ENCODE measurements around the gene GTSE1. TPM values are rescaled to one million over a fixed set of nuclear protein-coding genes. Genes with fewer than 3 reads are reported as not detected.

Gene GTSE1
- total RNA-seq, 1 experiment from 2014 or later, result 55.1 TPM

DNA sequence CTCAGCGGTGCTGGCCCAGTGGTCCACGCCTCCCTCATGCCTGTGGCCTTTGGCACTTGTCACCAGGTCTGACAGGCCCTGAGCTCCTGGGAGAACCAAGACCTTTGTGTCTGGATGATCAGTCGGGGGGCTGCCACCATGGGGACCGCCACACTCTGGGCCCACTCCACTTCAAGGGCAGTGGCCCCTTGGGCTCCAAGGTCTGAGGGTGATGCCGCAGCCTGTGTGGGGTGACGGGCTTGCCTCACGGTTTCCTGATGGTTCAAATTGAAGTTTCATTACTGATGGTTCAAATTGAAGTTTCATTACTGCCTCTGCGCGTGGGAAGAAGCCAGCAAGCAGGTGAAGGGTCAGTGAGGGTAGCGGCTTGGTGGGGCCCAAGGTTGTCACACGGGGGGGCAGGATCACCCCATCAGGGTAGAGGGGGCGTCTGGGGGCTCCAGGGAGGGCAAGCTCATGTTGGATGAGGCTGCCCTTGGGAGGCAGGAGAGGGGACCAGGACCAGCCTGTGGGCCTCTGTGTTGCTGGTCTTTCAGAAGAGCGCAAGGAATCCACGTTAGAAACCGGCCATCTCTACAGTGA, 66.4 kb downstream of the GTSE1 start:
- H3K4me3 Mint-ChIP-seq (ENCODE audit: unreplicated experiment), result no peak overlapping the region
- no peak overlapping the region for H3K27ac Mint-ChIP-seq (ENCODE audit: unreplicated experiment)
- DNase-seq, result no peak
- TF ChIP-seq CTCF (IDR thresholded peaks at IDR 0.05; ENCODE audit: insufficient read depth in 1 of 2, low read depth in 1 of 2, low read length in 1 of 2, severe bottlenecking in 1 of 2, unreplicated experiment in 1 of 2), result no peak
- CTCF ChIA-PET, result no interaction called here
- BruUV-seq (replicated peaks), result no TSS peak
- H3K4me1 ChIP-seq, result no peaks in the 10 kb centered on the region
- no peak overlapping the region for H3K4me3 ChIP-seq (ENCODE audit: low read depth, low read length)
- no peaks in the 10 kb centered on the region for H3K36me3 ChIP-seq (ENCODE audit: control insufficient read depth, insufficient read depth, low read length)
- no peaks in the 10 kb centered on the region for H3K4me1 Mint-ChIP-seq (ENCODE audit: low read depth, unreplicated experiment)
- intact Hi-C loops (cut with micrococcal nuclease; ENCODE audit: unreplicated experiment), result no loop called here
- H3K9me3 ChIP-seq, result no peaks in the 10 kb centered on the region
- H3K27me3 Mint-ChIP-seq (ENCODE audit: insufficient read depth, unreplicated experiment), result no peaks in the 10 kb centered on the region
- no peaks in the 10 kb centered on the region for H3K27me3 ChIP-seq (replicated peaks; ENCODE audit: control insufficient read depth, insufficient read depth, low read length)
- POLR2A ChIA-PET, result interaction anchor here (0.6 kb wide), 1 partner anchor 30 kb away, joined by 3 read pairs; no protein-coding TSS in a partner anchor
- peaks cover 58% of the 10 kb centered on the region for H3K36me3 Mint-ChIP-seq (ENCODE audit: insufficient read depth, unreplicated experiment)
- no peaks in the 10 kb centered on the region for H3K9me3 Mint-ChIP-seq (ENCODE audit: unreplicated experiment)

DNA sequence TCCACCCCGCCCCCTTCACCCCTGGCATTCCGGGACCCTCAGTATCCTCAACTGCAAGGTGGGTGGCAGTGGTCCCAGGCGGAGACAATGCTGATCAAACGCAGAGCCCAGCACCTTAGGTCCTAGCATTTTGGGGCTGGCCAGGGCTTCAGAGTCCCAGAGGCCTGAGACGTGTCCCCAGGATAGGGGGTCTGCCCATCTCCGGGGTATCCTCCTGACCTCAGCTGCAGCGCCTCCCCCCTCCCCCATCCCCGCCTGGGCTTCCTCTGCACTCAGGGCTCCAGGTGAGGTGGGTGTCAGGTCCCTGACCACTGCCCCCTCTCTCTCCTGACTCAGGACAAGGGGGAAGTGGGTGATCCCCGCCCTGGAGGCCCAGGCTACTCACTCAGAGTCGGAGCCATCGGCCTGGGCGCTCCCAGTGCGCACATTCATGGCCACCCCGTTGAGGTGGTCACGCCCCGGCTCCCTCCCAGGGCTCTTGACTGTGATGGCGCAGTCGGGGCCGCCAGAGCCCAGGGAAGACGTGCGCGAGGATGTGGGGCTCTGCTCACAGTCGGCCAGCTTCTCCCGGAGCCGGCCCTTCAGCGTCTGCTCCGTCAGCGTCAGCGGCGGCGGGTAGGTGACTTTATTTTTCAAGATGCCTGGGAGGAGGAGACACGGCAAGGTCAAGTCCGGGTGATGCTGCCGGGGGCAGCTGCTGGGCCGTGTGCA, 67.1 kb downstream of the GTSE1 start:
- DNase-seq, result no peak
- H3K27me3 Mint-ChIP-seq (ENCODE audit: insufficient read depth, unreplicated experiment), result no peaks in the 10 kb centered on the region
- no peaks in the 10 kb centered on the region for H3K36me3 ChIP-seq (ENCODE audit: control insufficient read depth, insufficient read depth, low read length)
- no peaks in the 10 kb centered on the region for H3K9me3 Mint-ChIP-seq (ENCODE audit: unreplicated experiment)
- H3K4me3 ChIP-seq (ENCODE audit: low read depth, low read length), result no peak overlapping the region
- no peaks in the 10 kb centered on the region for H3K4me1 ChIP-seq
- H3K4me1 Mint-ChIP-seq (ENCODE audit: low read depth, unreplicated experiment), result no peaks in the 10 kb centered on the region
- peaks cover 55% of the 10 kb centered on the region for H3K36me3 Mint-ChIP-seq (ENCODE audit: insufficient read depth, unreplicated experiment)
- BruUV-seq (replicated peaks), result no TSS peak
- ChIA-PET POLR2A (no interaction called here), CTCF (no interaction called here)
- no peaks in the 10 kb centered on the region for H3K9me3 ChIP-seq
- no peak for TF ChIP-seq CTCF (IDR thresholded peaks at IDR 0.05; ENCODE audit: insufficient read depth in 1 of 2, low read depth in 1 of 2, low read length in 1 of 2, severe bottlenecking in 1 of 2, unreplicated experiment in 1 of 2)
- intact Hi-C loops (cut with micrococcal nuclease; ENCODE audit: unreplicated experiment), result no loop called here
- no peak overlapping the region for H3K4me3 Mint-ChIP-seq (ENCODE audit: unreplicated experiment)
- H3K27ac Mint-ChIP-seq (ENCODE audit: unreplicated experiment), result no peak overlapping the region
- no peaks in the 10 kb centered on the region for H3K27me3 ChIP-seq (replicated peaks; ENCODE audit: control insufficient read depth, insufficient read depth, low read length)

- H3K36me3 Mint-ChIP-seq (ENCODE audit: insufficient read depth, unreplicated experiment), result peaks cover 58% of the 10 kb centered on the region
- H3K9me3 Mint-ChIP-seq (ENCODE audit: unreplicated experiment), result no peaks in the 10 kb centered on the region
- intact Hi-C loops (cut with micrococcal nuclease; ENCODE audit: unreplicated experiment), result no loop called here
- no peaks in the 10 kb centered on the region for H3K27me3 Mint-ChIP-seq (ENCODE audit: insufficient read depth, unreplicated experiment)
- no peak for DNase-seq
- H3K4me3 ChIP-seq (ENCODE audit: low read depth, low read length), result no peak overlapping the region
- H3K4me1 Mint-ChIP-seq (ENCODE audit: low read depth, unreplicated experiment), result no peaks in the 10 kb centered on the region
- BruUV-seq (replicated peaks), result no TSS peak
- H3K27me3 ChIP-seq (replicated peaks; ENCODE audit: control insufficient read depth, insufficient read depth, low read length), result no peaks in the 10 kb centered on the region
- POLR2A ChIA-PET, result no interaction called here
- no peak for TF ChIP-seq CTCF (IDR thresholded peaks at IDR 0.05; ENCODE audit: insufficient read depth in 1 of 2, low read depth in 1 of 2, low read length in 1 of 2, severe bottlenecking in 1 of 2, unreplicated experiment in 1 of 2)
- H3K4me3 Mint-ChIP-seq (ENCODE audit: unreplicated experiment), result no peak overlapping the region
- CTCF ChIA-PET, result no interaction called here
- no peaks in the 10 kb centered on the region for H3K9me3 ChIP-seq
- no peaks in the 10 kb centered on the region for H3K36me3 ChIP-seq (ENCODE audit: control insufficient read depth, insufficient read depth, low read length)
- H3K27ac Mint-ChIP-seq (ENCODE audit: unreplicated experiment), result no peak overlapping the region
- peaks cover 1% of the 10 kb centered on the region for H3K4me1 ChIP-seq
Measured at GRCh38 chr22:46364341-46365165, 67.9 kb downstream of the GTSE1 start.
